SK-N-SH (cell line): ENCODE results near the gene SLAMF6. TPM values are rescaled to one million over a fixed set of nuclear protein-coding genes. Genes with fewer than 3 reads are reported as not detected.

Experiments
- CTCF ChIA-PET: fragments of 300-600, 350-600 bp; formaldehyde crosslinking; extraction: SDS; loops from one replicate; lab custom pipeline; 2021; lab: Yijun Ruan, JAX
- POLR2A ChIA-PET: fragments of 350-600 bp; sonication (Branson Sonifier 250); formaldehyde crosslinking; extraction: SDS; loops from one replicate; lab custom pipeline; 2020; ENCODE audit warnings: antibody characterized with exemption, inconsistent platforms; lab: Yijun Ruan, JAX
- DNase-seq: peaks from one replicate; pipeline ENCODE4 v3.0.0; 2012
- H2AFZ ChIP-seq: fragments of 200-600 bp; sonication (generic); 2 replicates; pipeline ENCODE4 v1.8.1; 2016; ENCODE audit warnings: antibody characterized with exemption, mild to moderate bottlenecking, low read depth
- H3F3A ChIP-seq: fragments of 200-600 bp; sonication (generic); replicated peaks from 2 replicates; pipeline ENCODE3; 2016; ENCODE audit warnings: antibody characterized with exemption, mild to moderate bottlenecking; ENCODE audit not compliant: insufficient read depth
- H3K27ac ChIP-seq, 2 experiments: fragments of 200-500 bp in 1 of 2; fragments of 200-600 bp in 1 of 2; sonication (Bioruptor generic) in 1 of 2; sonication (generic), shearing (Covaris generic) in 1 of 2; 2 replicates each; pipeline versions ENCODE4 v1.5.1 to v1.6.1; 2014 to 2016; ENCODE audit warnings: low read depth in 2 of 2, inconsistent platforms in 1 of 2, low read length in 1 of 2, mild to moderate bottlenecking in 1 of 2, mixed read lengths in 1 of 2
- H3K27me3 ChIP-seq: fragments of 200-600 bp; sonication (generic), shearing (Covaris generic); 2 replicates; pipeline ENCODE4 v1.6.1; 2016; ENCODE audit warnings: mixed run types; ENCODE audit not compliant: insufficient read depth
- H3K36me3 ChIP-seq, 2 experiments: fragments of 200-500 bp in 1 of 2; fragments of 200-600 bp in 1 of 2; sonication (Bioruptor generic) in 1 of 2; sonication (generic) in 1 of 2; replicated peaks in 1 of 2; 2 replicates each; pipeline versions ENCODE3 to v1.5.1; 2014 to 2016; ENCODE audit warnings: low read length in 1 of 2, mild to moderate bottlenecking in 1 of 2; ENCODE audit not compliant: insufficient read depth in 2 of 2, control insufficient read depth in 1 of 2
- H3K4me1 ChIP-seq, 2 experiments: fragments of 200-500 bp in 1 of 2; fragments of 200-600 bp in 1 of 2; sonication (Bioruptor generic) in 1 of 2; sonication (generic), shearing (Covaris generic) in 1 of 2; 2 replicates each; pipeline versions ENCODE4 v1.5.1 to v1.6.1; 2014 to 2016; ENCODE audit warnings: low read depth in 1 of 2, low read length in 1 of 2, mixed run types in 1 of 2; ENCODE audit not compliant: insufficient read depth in 2 of 2, control insufficient read depth in 1 of 2
- H3K4me2 ChIP-seq: fragments of 200-600 bp; sonication (generic), shearing (Covaris generic); 2 replicates; pipeline ENCODE4 v1.6.1; 2017; ENCODE audit warnings: mixed run types
- H3K4me3 ChIP-seq, 2 experiments: fragments of 200-500 bp in 1 of 2; fragments of 200-600 bp in 1 of 2; sonication (Bioruptor generic) in 1 of 2; sonication (generic), shearing (Covaris generic) in 1 of 2; 2 replicates each; pipeline versions ENCODE4 v1.5.1 to v1.8.1; 2014 to 2016; ENCODE audit warnings: low read depth in 2 of 2, inconsistent platforms in 1 of 2, low read length in 1 of 2, mild to moderate bottlenecking in 1 of 2, mixed read lengths in 1 of 2, moderate library complexity in 1 of 2
- H3K79me2 ChIP-seq: fragments of 200-600 bp; sonication (generic); 2 replicates; pipeline ENCODE4 v1.8.1; 2017; ENCODE audit warnings: mild to moderate bottlenecking; ENCODE audit not compliant: insufficient read depth
- H3K9ac ChIP-seq: fragments of 200-600 bp; sonication (generic); 2 replicates; pipeline ENCODE4 v1.6.1; 2017; ENCODE audit warnings: mixed run types
- H3K9me2 ChIP-seq: fragments of 200-600 bp; sonication (generic); 2 replicates; pipeline ENCODE4 v1.6.1; 2017; ENCODE audit warnings: mixed run types
- H3K9me3 ChIP-seq: fragments of 200-600 bp; sonication (generic); 2 replicates; pipeline ENCODE4 v1.6.1; 2017; ENCODE audit warnings: mixed run types, mild to moderate bottlenecking, moderate library complexity
- H4K20me1 ChIP-seq: fragments of 200-600 bp; sonication (generic); 2 replicates; pipeline ENCODE4 v1.6.1; 2017; ENCODE audit warnings: mild to moderate bottlenecking, mixed run types; ENCODE audit not compliant: insufficient read depth
- CTCF ChIP-seq: fragments of 200-600 bp; sonication (generic); IDR thresholded peaks from 2 replicates; pipeline ENCODE4 v1.6.1; 2017; ENCODE audit warnings: antibody characterized with exemption, mild to moderate bottlenecking, moderate library complexity
- EP300 ChIP-seq, 2 experiments: IDR thresholded peaks; 2 replicates each; pipeline versions ENCODE4 v1.4.0 to v1.6.1; 2012; ENCODE audit warnings: borderline replicate concordance in 1 of 2, low read depth in 1 of 2, low read length in 1 of 2
- EZH2phosphoT487 ChIP-seq: fragments of 200-600 bp; sonication (generic); IDR thresholded peaks from 2 replicates; pipeline ENCODE4 v1.6.1; 2017; ENCODE audit warnings: low read depth, mixed run types, mild to moderate bottlenecking, antibody characterized with exemption, moderate library complexity, borderline replicate concordance
- FOXM1 ChIP-seq: IDR thresholded peaks from 2 replicates; pipeline ENCODE4 v1.4.0; 2012; ENCODE audit warnings: low read depth, mild to moderate bottlenecking
- IRF3 ChIP-seq: fragments of 150-350 bp; IDR thresholded peaks from 2 replicates; pipeline ENCODE4 v1.6.1; 2016; ENCODE audit warnings: mild to moderate bottlenecking, low read depth, low read length
- JUND ChIP-seq: IDR thresholded peaks from 2 replicates; pipeline ENCODE4 v1.4.0; 2012
- MAX ChIP-seq: IDR thresholded peaks from 2 replicates; pipeline ENCODE4 v1.4.0; 2012; ENCODE audit warnings: low read depth
- NRF1 ChIP-seq: IDR thresholded peaks from 2 replicates; pipeline ENCODE4 v1.6.1; 2012; ENCODE audit warnings: low read depth, mild to moderate bottlenecking, low read length
- RCOR1 ChIP-seq: fragments of 150-350 bp; IDR thresholded peaks from 2 replicates; pipeline ENCODE4 v1.6.1; 2017; ENCODE audit warnings: antibody characterized with exemption, low read length
- REST ChIP-seq: IDR thresholded peaks from 2 replicates; pipeline ENCODE4 v1.6.1; 2012; ENCODE audit warnings: mild to moderate bottlenecking, low read depth, low read length, moderate library complexity
- SMC3 ChIP-seq: IDR thresholded peaks from 2 replicates; pipeline ENCODE4 v1.6.1; 2012; ENCODE audit warnings: low read depth, low read length, improper control_type of control experiment
- TAF1 ChIP-seq: IDR thresholded peaks from 2 replicates; pipeline ENCODE4 v1.6.1; 2012; ENCODE audit warnings: low read depth, mild to moderate bottlenecking, low read length, moderate library complexity, borderline replicate concordance
- TCF12 ChIP-seq: IDR thresholded peaks from 2 replicates; pipeline ENCODE4 v1.4.0; 2012
- YY1 ChIP-seq: IDR thresholded peaks from 2 replicates; pipeline ENCODE4 v1.4.0; 2012; ENCODE audit warnings: low read depth, mild to moderate bottlenecking
- whole genome bisulfite sequencing: methylation state at CpG from one replicate; pipeline ENCODE4 v1.1.6; 2017; ENCODE audit warnings: low lambda C conversion rate; 5-methylcytosine and 5-hydroxymethylcytosine counted together
- polyA plus RNA-seq, 3 experiments: library from polyadenylated mRNA; depleted of rRNA; stranded (reverse); fragments of >200 nt; gene quantifications; 2 replicates each; pipeline ENCODE4 v1.2.3, GENCODE V29; 2012

The SLAMF6 gene
- polyA plus RNA-seq, 1 of the 3 experiments (the other 2 are of a cell fraction) = not detected

GRCh38 chr1:160544647-160545046 is 21.6 kb upstream of the SLAMF6 start:
- Histone ChIP-seq H3K9me2 (no peaks in the 10 kb centered on the region), H3K36me3 (no peaks in the 10 kb centered on the region)
- WGBS = 19% methylated on average over 1 of the region's 1 CpG
- TF ChIP-seq CTCF (peak; percentile 54), REST (no peak), JUND (no peak), SMC3 (peak; percentile 10; the same call in 1 of the 2 replicates), MAX (no peak), EP300 (IDR thresholded peaks at IDR 0.05; ENCODE audit: borderline replicate concordance in 1 of 2, low read depth in 1 of 2, low read length in 1 of 2) (no peak), TAF1 (no peak), FOXM1 (no peak)
- TF ChIP-seq, all 33 proteins: peak for 2
- Histone ChIP-seq H3K79me2 (no peaks in the 10 kb centered on the region), H3K4me1 (no peaks in the 10 kb centered on the region), H3F3A (no peaks in the 10 kb centered on the region), H3K27me3 (no peaks in the 10 kb centered on the region), H2AFZ (no peak overlapping the region), H3K9ac (no peak overlapping the region), H3K4me3 (no peak overlapping the region), H4K20me1 (no peaks in the 10 kb centered on the region), H3K9me3 (no peaks in the 10 kb centered on the region), H3K27ac (no peak overlapping the region), H3K4me2 (no peak overlapping the region)
- POLR2A ChIA-PET = no interaction called here
- CTCF ChIA-PET = interaction anchor here (1.5 kb wide), 1 partner anchor 64 kb away, joined by 3 read pairs; no protein-coding TSS in a partner anchor
- DNase-seq = peak; percentile 7

GRCh38 chr1:160542303-160542945 is 19.4 kb upstream of the SLAMF6 start:
- no peak overlapping the region for H3K27ac ChIP-seq
- H3K27me3 ChIP-seq = no peaks in the 10 kb centered on the region
- ChIA-PET CTCF (no interaction called here), POLR2A (no interaction called here)
- H3K79me2 ChIP-seq = no peaks in the 10 kb centered on the region
- 1% methylated on average over 2 of the region's 2 CpGs for WGBS
- DNase-seq = no peak
- no peaks in the 10 kb centered on the region for H3F3A ChIP-seq
- H3K4me2 ChIP-seq = no peak overlapping the region
- H3K9me2 ChIP-seq = no peaks in the 10 kb centered on the region
- H3K9ac ChIP-seq = no peak overlapping the region
- H3K36me3 ChIP-seq = no peaks in the 10 kb centered on the region
- H3K9me3 ChIP-seq = no peaks in the 10 kb centered on the region
- no peak overlapping the region for H2AFZ ChIP-seq
- H4K20me1 ChIP-seq = no peaks in the 10 kb centered on the region
- no peak overlapping the region for H3K4me3 ChIP-seq
- H3K4me1 ChIP-seq = no peaks in the 10 kb centered on the region
- TF ChIP-seq JUND (no peak), EZH2phosphoT487 (no peak), REST (no peak), FOXM1 (no peak), NRF1 (no peak), MAX (no peak), TCF12 (no peak), IRF3 (no peak), RCOR1 (no peak), YY1 (no peak)
